Esophagus mucosa (tissue), 1 donor: ENCODE measurements around the gene GNLY. TPM values are rescaled to one million over a fixed set of nuclear protein-coding genes. Genes with fewer than 3 reads are reported as not detected.
"Not testable (repeated sequence)": the region's sequence is repeated elsewhere in the genome, so short reads cannot be mapped to it uniquely, and the experiment has no call there.

ENCODE experiments used
- ATAC-seq: fragments of 200-7000 bp; cut with Tn5 transposase; one replicate; pipeline ENCODE4 v1.9.1; 2020
- total RNA-seq: library from RNA; stranded (reverse); gene quantifications from one replicate; pipeline ENCODE4 v1.2.4, GENCODE V29; 2023
- donor health status: DM: yes; HTN: yes; CAD: no.

GNLY gene
- total RNA-seq, 1 donor from 2014 or later, result 0.44 TPM

DNA sequence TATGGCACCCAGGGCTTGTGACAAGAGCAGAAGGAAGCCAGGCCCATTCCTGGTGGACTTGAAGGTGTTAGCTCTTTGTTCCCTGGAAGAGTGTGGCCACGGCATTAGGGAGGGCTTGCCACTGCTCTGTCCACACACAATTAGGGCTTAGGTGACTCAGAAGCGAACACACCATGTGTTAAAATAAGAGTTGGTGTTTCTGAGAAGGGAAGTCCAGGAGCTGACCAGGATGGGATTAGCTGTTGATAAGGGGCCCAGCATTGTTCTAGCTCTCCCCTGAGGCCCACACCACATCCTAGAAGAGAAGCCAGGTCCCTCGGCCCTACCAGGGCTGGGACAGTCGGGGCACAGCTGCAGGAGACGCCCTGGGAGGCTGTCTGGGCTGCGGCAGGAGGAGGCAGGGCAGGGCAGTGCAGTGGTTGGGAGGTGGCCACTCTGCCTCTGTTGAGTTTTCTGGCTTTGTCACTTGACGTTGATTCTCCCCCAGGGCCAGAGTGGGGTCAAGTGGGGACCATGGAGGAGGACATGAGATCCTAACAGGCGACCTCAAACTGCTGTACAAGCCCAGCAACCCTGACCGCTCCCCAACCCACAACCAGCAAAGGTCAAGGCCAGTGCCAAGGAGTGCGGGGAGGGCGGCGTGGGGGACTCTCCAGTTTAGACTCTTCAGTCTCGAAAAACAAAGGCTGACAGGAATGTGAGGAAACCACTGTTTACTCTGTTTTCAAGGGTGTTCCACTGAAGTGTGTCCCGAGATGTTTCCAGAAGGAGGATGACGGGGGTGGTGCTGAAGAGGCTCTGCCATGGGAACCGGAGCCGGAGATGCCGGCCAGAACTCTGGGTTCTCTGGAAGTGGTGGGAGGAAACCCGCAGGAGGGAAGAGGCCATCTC lies 16.8 kb downstream of the GNLY start:
- peak; percentile 60 for ATAC-seq

GRCh38 chr2:85711578-85712060 lies 17.5 kb downstream of the GNLY start:
- ATAC-seq, result no peak

DNA sequence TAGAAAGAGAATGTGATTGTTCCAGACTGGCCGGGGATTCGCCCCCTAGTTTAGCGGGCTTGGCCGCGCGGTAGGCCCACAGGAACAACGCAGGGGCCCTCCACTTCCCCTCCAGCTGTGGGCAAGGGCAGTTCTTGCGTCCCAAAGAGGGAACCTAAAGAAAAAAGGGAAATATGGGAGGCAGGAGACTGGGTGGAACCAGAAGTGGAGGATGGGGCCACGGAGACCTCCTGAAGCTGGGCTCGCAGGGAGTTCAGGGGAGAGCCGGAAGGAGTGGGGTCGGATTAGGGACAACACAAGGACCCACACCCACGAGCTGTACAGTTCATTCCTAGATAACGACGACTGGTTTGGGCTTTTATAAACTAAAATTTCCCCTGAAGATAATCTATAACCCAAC lies 18.2 kb downstream of the GNLY start:
- ATAC-seq, result no peak

- no peak for ATAC-seq
Measured at GRCh38 chr2:85712849-85713612, 18.9 kb downstream of the GNLY start.

DNA sequence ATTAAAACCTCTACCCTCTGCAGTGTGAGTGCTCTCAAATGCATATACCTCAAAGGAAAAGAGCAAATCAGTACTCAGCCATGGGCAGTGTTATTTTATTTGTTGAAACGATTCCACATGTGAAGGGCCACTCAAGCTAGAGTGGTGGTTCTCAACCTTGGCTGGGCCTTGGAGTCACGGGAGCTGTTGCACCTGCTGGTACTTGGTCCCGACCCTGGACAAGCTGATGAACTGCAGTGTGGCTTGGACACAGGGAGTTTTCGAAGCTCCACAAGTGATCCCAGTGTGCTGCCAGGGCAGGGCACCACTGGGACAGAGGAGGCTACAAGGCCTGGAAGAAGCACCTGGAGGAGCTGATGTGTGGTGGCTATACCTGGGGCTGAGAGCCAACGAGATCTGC lies 19.7 kb downstream of the GNLY start:
- no peak for ATAC-seq

GRCh38 chr2:85714421-85714820 lies 20.3 kb downstream of the GNLY start:
- not testable (repeated sequence) for ATAC-seq

DNA sequence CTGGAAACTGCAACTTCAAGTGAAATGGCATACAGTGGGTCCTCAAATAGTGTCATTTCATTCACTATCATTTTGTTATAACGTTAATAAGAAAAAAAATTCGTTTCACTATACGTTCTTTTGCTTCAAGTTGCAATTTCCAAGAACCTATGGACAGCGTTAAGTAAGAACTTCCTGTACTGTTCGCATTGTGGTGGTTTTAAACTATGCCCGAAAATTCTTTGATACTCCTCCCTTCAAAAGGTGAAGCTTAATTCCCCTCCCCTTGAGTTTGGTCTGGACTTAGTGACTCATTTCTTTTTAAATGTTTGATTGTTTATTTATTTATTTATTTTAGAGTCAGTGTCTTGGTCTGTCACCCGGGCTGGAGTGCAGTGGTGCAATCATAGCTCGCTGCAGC lies 20.7 kb downstream of the GNLY start:
- ATAC-seq, result no peak

GRCh38 chr2:85716346-85716914 lies 22.3 kb downstream of the GNLY start:
- ATAC-seq, result no peak

DNA sequence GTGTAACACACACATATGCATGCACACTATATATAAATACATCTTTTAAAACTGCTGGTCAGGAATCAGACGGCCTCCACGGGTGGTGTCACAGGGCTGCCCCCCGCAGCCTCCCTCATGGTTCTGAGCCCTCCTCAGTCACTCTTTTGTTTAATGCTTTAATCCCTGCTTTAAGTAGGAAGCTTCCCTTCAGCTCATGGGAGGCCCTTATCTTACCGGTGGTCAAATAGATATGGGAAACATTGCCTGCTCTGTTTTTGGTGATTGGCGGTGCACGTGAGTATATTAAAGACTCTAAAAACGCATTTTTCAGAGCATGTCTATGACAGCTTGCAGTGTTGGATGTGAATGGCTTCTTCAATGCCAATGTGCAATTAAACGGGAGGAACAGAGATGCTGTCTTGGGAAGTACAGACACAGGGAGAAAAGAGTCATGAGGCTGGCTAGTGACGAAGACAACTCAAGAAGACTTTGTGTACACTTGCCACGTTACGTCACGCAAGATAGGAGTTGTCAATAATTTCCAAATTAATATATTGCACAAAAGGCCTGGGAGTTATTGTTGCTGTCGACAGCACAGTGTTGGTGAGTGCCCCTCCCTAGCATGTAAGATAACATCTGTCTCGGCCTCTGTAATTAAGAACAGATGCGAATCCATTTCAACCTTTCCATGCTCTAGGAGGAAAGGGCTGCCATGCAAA lies 23.3 kb downstream of the GNLY start:
- no peak for ATAC-seq

GRCh38 chr2:85718009-85718391 lies 23.8 kb downstream of the GNLY start:
- no peak for ATAC-seq

DNA sequence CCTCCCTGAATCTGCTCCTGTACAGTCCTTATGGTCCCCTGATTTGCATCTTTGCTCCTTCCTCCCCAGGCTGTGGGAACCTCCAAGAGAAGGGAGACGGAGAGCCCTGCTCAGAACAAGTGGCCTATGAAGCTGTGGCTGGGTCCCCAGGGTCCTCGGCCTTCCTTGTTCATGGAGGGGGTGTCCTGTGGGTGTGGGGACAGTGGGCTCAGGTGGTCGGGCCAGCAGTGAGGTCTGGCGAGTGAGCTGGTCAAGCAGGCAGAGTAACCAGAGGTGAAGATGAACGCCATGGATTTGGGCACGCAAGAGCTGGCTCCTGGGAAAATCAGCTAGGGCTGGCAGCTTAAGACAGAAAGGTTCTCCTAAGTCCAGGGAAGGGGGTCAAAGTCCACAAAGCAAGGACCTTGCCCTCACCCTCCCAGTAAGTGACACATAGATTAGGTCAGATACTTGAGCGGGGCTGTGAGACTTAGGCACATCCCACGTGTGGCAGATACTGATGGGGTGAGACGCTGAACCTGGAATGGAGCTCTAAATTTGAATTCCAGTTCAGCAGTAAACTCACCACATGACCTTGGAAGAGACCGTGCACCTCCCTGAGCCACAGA lies 24.8 kb downstream of the GNLY start:
- ATAC-seq, result no peak

DNA sequence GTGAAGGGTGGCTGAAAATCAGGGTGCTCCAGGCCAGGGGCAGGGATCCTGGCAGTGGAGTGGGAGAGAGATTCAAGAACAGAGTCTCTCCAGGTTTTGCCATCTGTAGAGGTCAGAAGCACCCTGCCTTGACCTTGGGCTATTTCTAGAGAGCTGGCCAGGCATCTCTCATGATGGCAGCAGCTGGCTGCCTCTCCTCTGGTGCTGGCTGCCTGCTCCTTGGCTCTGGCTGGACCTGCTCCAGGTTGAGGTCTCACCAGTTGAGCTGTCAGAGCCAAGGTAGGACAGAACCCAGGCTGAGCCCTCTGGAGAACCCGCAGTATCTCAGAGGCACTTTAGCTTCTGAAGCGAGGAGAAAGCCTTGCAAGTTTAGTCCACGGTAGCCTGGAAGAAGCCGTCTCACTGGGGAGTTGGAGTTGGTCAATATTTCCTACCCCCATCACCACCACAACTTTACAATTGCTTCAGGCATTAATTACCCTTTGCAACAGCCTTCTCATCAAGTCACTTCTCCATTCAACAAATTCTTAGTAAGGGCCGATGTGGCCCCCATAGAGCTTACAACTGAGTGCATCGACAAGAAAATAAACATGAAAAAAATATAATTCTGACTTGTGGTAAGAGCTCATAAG lies 25.6 kb downstream of the GNLY start:
- no peak for ATAC-seq

- ATAC-seq, result no peak
Measured at GRCh38 chr2:85720533-85720932, 26.4 kb downstream of the GNLY start.

GRCh38 chr2:85721641-85722040 lies 27.5 kb downstream of the GNLY start:
- no peak for ATAC-seq

DNA sequence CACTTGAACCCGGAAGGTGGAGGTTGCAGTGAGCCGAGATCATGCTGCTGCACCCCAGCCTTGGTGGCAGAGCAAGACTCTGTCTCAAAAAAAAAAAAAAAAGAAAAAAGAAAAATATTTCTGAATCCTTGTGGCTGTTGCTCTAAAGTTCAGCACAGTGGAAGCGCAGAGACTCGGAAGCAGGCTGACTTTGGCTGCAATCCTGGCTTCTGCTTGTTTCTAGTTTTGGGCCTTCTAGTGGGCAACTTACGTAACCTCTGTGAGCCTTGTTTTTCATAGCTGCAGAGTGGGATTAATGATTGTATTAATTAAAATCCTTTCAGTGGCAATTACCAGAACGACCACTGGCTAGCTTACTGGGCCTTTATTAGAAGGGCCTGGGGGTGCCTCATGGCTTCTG lies 28.4 kb downstream of the GNLY start:
- ATAC-seq, result no peak

DNA sequence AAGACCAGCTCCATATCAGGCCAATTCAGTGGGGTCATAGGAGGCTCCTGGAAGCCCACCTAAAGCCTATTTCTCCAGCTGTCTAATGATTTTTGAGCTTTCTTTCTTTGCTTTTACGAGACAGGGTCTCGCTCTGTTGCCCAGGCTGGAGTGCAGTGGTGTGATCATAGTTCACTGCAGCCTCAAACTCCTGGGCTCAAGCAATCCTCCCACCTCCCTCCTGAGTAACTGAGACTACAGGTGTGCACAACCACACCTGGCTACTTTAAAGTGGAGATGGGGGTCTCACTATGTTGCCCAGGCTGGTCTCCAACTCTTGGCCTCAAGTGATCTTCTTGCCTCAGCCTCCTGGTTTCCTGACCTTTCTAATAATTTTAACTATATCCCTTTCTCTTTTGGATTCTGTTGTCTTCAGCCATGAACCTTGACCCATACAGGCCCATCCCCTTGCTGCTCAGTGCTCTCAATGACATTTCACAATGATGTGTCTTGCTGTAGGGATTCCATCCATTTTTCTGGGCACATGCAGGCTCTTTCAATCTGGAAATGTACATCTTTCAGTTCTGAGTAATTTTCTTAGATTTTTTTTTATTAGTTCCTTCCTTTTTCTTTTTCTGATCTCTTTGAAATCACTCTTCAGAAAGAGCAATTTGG lies 29.7 kb downstream of the GNLY start:
- ATAC-seq, result no peak

GRCh38 chr2:85724731-85725181 lies 30.6 kb downstream of the GNLY start:
- ATAC-seq, result no peak

DNA sequence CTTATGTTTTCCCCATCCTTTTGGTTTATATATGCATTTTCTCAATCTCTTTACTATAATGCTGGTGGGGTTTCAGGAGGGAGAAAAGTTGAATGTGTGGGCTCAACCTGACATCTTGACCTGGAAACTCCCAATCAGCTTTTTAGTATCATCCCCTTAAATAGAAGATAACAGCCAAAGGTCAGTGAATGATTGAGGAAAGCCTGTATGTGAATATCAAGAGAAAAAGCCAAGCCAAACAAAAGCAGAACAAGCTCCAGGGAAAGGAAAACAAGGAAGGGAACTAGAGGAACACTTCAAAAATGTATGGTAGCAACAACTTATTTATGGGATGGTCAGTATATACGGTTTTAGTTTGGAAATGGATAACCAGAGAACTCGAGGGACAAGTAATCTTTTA lies 31.3 kb downstream of the GNLY start:
- ATAC-seq, result no peak

DNA sequence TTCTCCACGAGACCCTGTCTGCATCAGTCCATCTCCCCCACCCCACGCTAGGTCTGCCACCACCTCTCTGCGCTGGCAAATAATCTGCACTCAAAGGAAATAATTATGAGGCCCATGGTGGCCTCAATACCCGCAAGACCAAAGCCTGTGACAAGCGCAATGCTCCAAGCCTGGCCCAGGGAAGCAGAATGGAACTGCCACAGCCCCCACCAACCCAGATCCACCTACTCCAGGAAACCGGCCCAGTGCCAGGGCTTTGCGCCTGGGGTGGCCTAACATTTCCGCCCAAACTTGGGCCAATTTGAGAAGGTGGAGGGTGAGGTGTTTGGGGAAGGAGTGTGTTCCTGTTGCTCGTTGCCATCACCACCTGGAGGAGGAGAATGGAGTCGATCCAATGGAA lies 33.6 kb downstream of the GNLY start:
- ATAC-seq, result no peak

GRCh38 chr2:85728342-85728741 lies 34.2 kb downstream of the GNLY start:
- ATAC-seq, result no peak
